ENCODE data around the gene SEC24D. TPM values are rescaled to one million over a fixed set of nuclear protein-coding genes. Genes with fewer than 3 reads are reported as not detected.
A peak's percentile ranks its signal among the peaks of the same experiment; 100 is the strongest.

Gene SEC24D
- polyA plus RNA-seq, 4 donors = 28.1 to 57.9 (median 46.5) TPM

GRCh38 chr4:118745357-118745756 is 90.6 kb downstream of the SEC24D start:
- WGBS, 3 donors = 83 to 95% (median 85%) methylated on average over 3 of the region's 3 CpGs
- no peaks in the 10 kb centered on the region for H3K9me3 ChIP-seq (ENCODE audit: control insufficient read depth in 2 of 2, insufficient read depth in 1 of 2, low read depth in 1 of 2, low read length in 1 of 2)
- H3K4me1 ChIP-seq (ENCODE audit: control insufficient read depth in 3 of 3, insufficient read depth in 2 of 3, low read depth in 1 of 3, low read length in 2 of 3) = no peaks in the 10 kb centered on the region
- FAIRE-seq (no peak), DNase-seq (no peak)
- no peak overlapping the region for H3K4me3 ChIP-seq (ENCODE audit: low read depth in 1 of 3, low read length in 3 of 3)
- peaks cover 2 to 26% (median 22%) of the 10 kb centered on the region in 3 donors for H3K36me3 ChIP-seq (ENCODE audit: control insufficient read depth in 3 of 3, insufficient read depth in 2 of 3, low read depth in 1 of 3, low read length in 3 of 3)
- no peak overlapping the region for H3K27ac ChIP-seq (ENCODE audit: low read depth in 1 of 3, low read length in 2 of 3)
- no peaks in the 10 kb centered on the region for H3K27me3 ChIP-seq (ENCODE audit: control insufficient read depth in 3 of 3, insufficient read depth in 3 of 3, low read length in 3 of 3)

- no peak overlapping the region for H3K27ac ChIP-seq (ENCODE audit: low read depth in 1 of 3, low read length in 2 of 3)
- FAIRE-seq = no peak
These were observed 92.1 kb downstream of the SEC24D start for GRCh38 chr4:118743867-118744266.

GRCh38 chr4:118742050-118742449 is 93.9 kb downstream of the SEC24D start:
- Histone ChIP-seq H3K9me3 (ENCODE audit: control insufficient read depth in 2 of 2, insufficient read depth in 1 of 2, low read depth in 1 of 2, low read length in 1 of 2) (no peaks in the 10 kb centered on the region), H3K27me3 (ENCODE audit: control insufficient read depth in 3 of 3, insufficient read depth in 3 of 3, low read length in 3 of 3) (no peaks in the 10 kb centered on the region), H3K27ac (ENCODE audit: low read depth in 1 of 3, low read length in 2 of 3) (no peak overlapping the region), H3K36me3 (ENCODE audit: control insufficient read depth in 3 of 3, insufficient read depth in 2 of 3, low read depth in 1 of 3, low read length in 3 of 3) (peaks cover 2 to 23% (median 19%) of the 10 kb centered on the region in 3 donors), H3K4me3 (ENCODE audit: low read depth in 1 of 3, low read length in 3 of 3) (no peak overlapping the region), H3K4me1 (ENCODE audit: control insufficient read depth in 3 of 3, insufficient read depth in 2 of 3, low read depth in 1 of 3, low read length in 2 of 3) (no peaks in the 10 kb centered on the region)
- no peak for DNase-seq
- FAIRE-seq = no peak

More at GRCh38 chr4:118743867-118744266, 92.1 kb downstream of the SEC24D start:
- Histone ChIP-seq H3K27me3 (ENCODE audit: control insufficient read depth in 3 of 3, insufficient read depth in 3 of 3, low read length in 3 of 3) (no peaks in the 10 kb centered on the region), H3K36me3 (ENCODE audit: control insufficient read depth in 3 of 3, insufficient read depth in 2 of 3, low read depth in 1 of 3, low read length in 3 of 3) (peaks cover 2 to 23% (median 19%) of the 10 kb centered on the region in 3 donors), H3K4me3 (ENCODE audit: low read depth in 1 of 3, low read length in 3 of 3) (no peak overlapping the region), H3K4me1 (ENCODE audit: control insufficient read depth in 3 of 3, insufficient read depth in 2 of 3, low read depth in 1 of 3, low read length in 2 of 3) (no peaks in the 10 kb centered on the region), H3K9me3 (ENCODE audit: control insufficient read depth in 2 of 2, insufficient read depth in 1 of 2, low read depth in 1 of 2, low read length in 1 of 2) (no peaks in the 10 kb centered on the region)
- 77 to 91% (median 88%) methylated on average over 4 of the region's 4 CpGs for WGBS, 3 donors
- DNase-seq = no peak

- Histone ChIP-seq H3K9me3 (ENCODE audit: control insufficient read depth in 2 of 2, insufficient read depth in 1 of 2, low read depth in 1 of 2, low read length in 1 of 2) (no peaks in the 10 kb centered on the region), H3K27me3 (ENCODE audit: control insufficient read depth in 3 of 3, insufficient read depth in 3 of 3, low read length in 3 of 3) (no peaks in the 10 kb centered on the region), H3K27ac (ENCODE audit: low read depth in 1 of 3, low read length in 2 of 3) (peak overlapping the region in 1 of 3 donors; percentile 27), H3K4me3 (ENCODE audit: low read depth in 1 of 3, low read length in 3 of 3) (no peak overlapping the region), H3K36me3 (ENCODE audit: control insufficient read depth in 3 of 3, insufficient read depth in 2 of 3, low read depth in 1 of 3, low read length in 3 of 3) (peaks cover 2 to 19% (median 18%) of the 10 kb centered on the region in 3 donors), H3K4me1 (ENCODE audit: control insufficient read depth in 3 of 3, insufficient read depth in 2 of 3, low read depth in 1 of 3, low read length in 2 of 3) (no peaks in the 10 kb centered on the region)
- DNase-seq = no peak
- FAIRE-seq = no peak
- WGBS, 3 donors = 58 to 75% (median 71%) methylated on average over 6 of the region's 6 CpGs
These were observed 94.5 kb downstream of the SEC24D start for GRCh38 chr4:118741301-118741855.

GRCh38 chr4:118740869-118741268 is 95.1 kb downstream of the SEC24D start:
- Histone ChIP-seq H3K27ac (ENCODE audit: low read depth in 1 of 3, low read length in 2 of 3) (no peak overlapping the region), H3K27me3 (ENCODE audit: control insufficient read depth in 3 of 3, insufficient read depth in 3 of 3, low read length in 3 of 3) (no peaks in the 10 kb centered on the region), H3K4me3 (ENCODE audit: low read depth in 1 of 3, low read length in 3 of 3) (no peak overlapping the region), H3K36me3 (ENCODE audit: control insufficient read depth in 3 of 3, insufficient read depth in 2 of 3, low read depth in 1 of 3, low read length in 3 of 3) (peaks cover 2 to 22% (median 18%) of the 10 kb centered on the region in 3 donors), H3K9me3 (ENCODE audit: control insufficient read depth in 2 of 2, insufficient read depth in 1 of 2, low read depth in 1 of 2, low read length in 1 of 2) (no peaks in the 10 kb centered on the region), H3K4me1 (ENCODE audit: control insufficient read depth in 3 of 3, insufficient read depth in 2 of 3, low read depth in 1 of 3, low read length in 2 of 3) (no peaks in the 10 kb centered on the region)
- FAIRE-seq = peak; percentile 96
- peak in 1 of 2 donors; percentile 8 for DNase-seq
- WGBS, 3 donors = 36 to 41% (median 37%) methylated on average over 5 of the region's 5 CpGs

- no peaks in the 10 kb centered on the region for H3K4me1 ChIP-seq (ENCODE audit: control insufficient read depth in 3 of 3, insufficient read depth in 2 of 3, low read depth in 1 of 3, low read length in 2 of 3)
- no peak overlapping the region for H3K4me3 ChIP-seq (ENCODE audit: low read depth in 1 of 3, low read length in 3 of 3)
- no peaks in the 10 kb centered on the region for H3K9me3 ChIP-seq (ENCODE audit: control insufficient read depth in 2 of 2, insufficient read depth in 1 of 2, low read depth in 1 of 2, low read length in 1 of 2)
- 74 to 90% (median 85%) methylated on average over 2 of the region's 2 CpGs for WGBS, 3 donors
- DNase-seq (no peak), FAIRE-seq (no peak)
- no peaks in the 10 kb centered on the region for H3K27me3 ChIP-seq (ENCODE audit: control insufficient read depth in 3 of 3, insufficient read depth in 3 of 3, low read length in 3 of 3)
- H3K27ac ChIP-seq (ENCODE audit: low read depth in 1 of 3, low read length in 2 of 3) = no peak overlapping the region
- peaks cover 4 to 21% (median 13%) of the 10 kb centered on the region in 3 donors for H3K36me3 ChIP-seq (ENCODE audit: control insufficient read depth in 3 of 3, insufficient read depth in 2 of 3, low read depth in 1 of 3, low read length in 3 of 3)
These were observed 96.8 kb downstream of the SEC24D start for GRCh38 chr4:118739022-118739713.

GRCh38 chr4:118738090-118738489 is 97.8 kb downstream of the SEC24D start:
- H3K27ac ChIP-seq (ENCODE audit: low read depth in 1 of 3, low read length in 2 of 3) = no peak overlapping the region

GRCh38 chr4:118736900-118737299 is 99.0 kb downstream of the SEC24D start:
- no peak overlapping the region for H3K27ac ChIP-seq (ENCODE audit: low read depth in 1 of 3, low read length in 2 of 3)

More at GRCh38 chr4:118738090-118738489, 97.8 kb downstream of the SEC24D start:
- Histone ChIP-seq H3K9me3 (ENCODE audit: control insufficient read depth in 2 of 2, insufficient read depth in 1 of 2, low read depth in 1 of 2, low read length in 1 of 2) (no peaks in the 10 kb centered on the region), H3K36me3 (ENCODE audit: control insufficient read depth in 3 of 3, insufficient read depth in 2 of 3, low read depth in 1 of 3, low read length in 3 of 3) (peaks cover 2 to 15% (median 13%) of the 10 kb centered on the region in 3 donors), H3K4me1 (ENCODE audit: control insufficient read depth in 3 of 3, insufficient read depth in 2 of 3, low read depth in 1 of 3, low read length in 2 of 3) (no peaks in the 10 kb centered on the region), H3K27me3 (ENCODE audit: control insufficient read depth in 3 of 3, insufficient read depth in 3 of 3, low read length in 3 of 3) (no peaks in the 10 kb centered on the region), H3K4me3 (ENCODE audit: low read depth in 1 of 3, low read length in 3 of 3) (no peak overlapping the region)
- FAIRE-seq (no peak), DNase-seq (no peak)
- WGBS, 3 donors = 77 to 82% (median 80%) methylated on average over 3 of the region's 3 CpGs

More at GRCh38 chr4:118736900-118737299, 99.0 kb downstream of the SEC24D start:
- Histone ChIP-seq H3K4me3 (ENCODE audit: low read depth in 1 of 3, low read length in 3 of 3) (no peak overlapping the region), H3K9me3 (ENCODE audit: control insufficient read depth in 2 of 2, insufficient read depth in 1 of 2, low read depth in 1 of 2, low read length in 1 of 2) (no peaks in the 10 kb centered on the region), H3K36me3 (ENCODE audit: control insufficient read depth in 3 of 3, insufficient read depth in 2 of 3, low read depth in 1 of 3, low read length in 3 of 3) (peaks cover 2 to 16% (median 14%) of the 10 kb centered on the region in 3 donors), H3K27me3 (ENCODE audit: control insufficient read depth in 3 of 3, insufficient read depth in 3 of 3, low read length in 3 of 3) (no peaks in the 10 kb centered on the region), H3K4me1 (ENCODE audit: control insufficient read depth in 3 of 3, insufficient read depth in 2 of 3, low read depth in 1 of 3, low read length in 2 of 3) (no peaks in the 10 kb centered on the region)
- DNase-seq = no peak
- FAIRE-seq = no peak
